Transverse colon (tissue), 4 donors: ENCODE results near the gene LIMK1. TPM values are rescaled to one million over a fixed set of nuclear protein-coding genes. Genes with fewer than 3 reads are reported as not detected.

Experiments used
- DNase-seq: peaks from one replicate; pipeline ENCODE4 v3.0.0-alpha.2; 2019
- H3K27ac ChIP-seq, 4 donors: fragments of 200-600 bp; sonication (generic); 2 replicates each; pipeline ENCODE4 v1.5.1; 2016 to 2018; ENCODE audit warnings: inconsistent platforms in 4 of 4
- H3K27me3 ChIP-seq: fragments of 200-600 bp; sonication (generic); 2 replicates; pipeline ENCODE4 v1.5.1; 2017; ENCODE audit warnings: inconsistent platforms
- H3K36me3 ChIP-seq, 4 donors: fragments of 200-600 bp; sonication (generic); 2 replicates each; pipeline ENCODE4 v1.5.1; 2017 to 2019; ENCODE audit warnings: inconsistent platforms in 4 of 4
- H3K4me1 ChIP-seq, 4 donors: fragments of 200-600 bp; sonication (generic); 2 replicates each; pipeline ENCODE4 v1.5.1; 2017 to 2020; ENCODE audit warnings: inconsistent platforms in 4 of 4
- H3K4me3 ChIP-seq, 4 donors: fragments of 200-600 bp; sonication (generic); 1 replicate in 1 of 4; 2 replicates in 3 of 4; pipeline versions ENCODE4 v1.5.1 to v1.6.1; 2017 to 2019; ENCODE audit warnings: inconsistent platforms in 4 of 4
- H3K9me3 ChIP-seq, 2 donors: fragments of 200-600 bp; sonication (generic); 2 replicates each; pipeline ENCODE4 v1.5.1; 2017 to 2019; ENCODE audit warnings: inconsistent platforms in 2 of 2
- EP300 ChIP-seq: sonication (generic); formaldehyde crosslinking; IDR thresholded peaks from one replicate; pipeline ENCODE4 v1.6.1; 2017; ENCODE audit warnings: antibody characterized with exemption, low read depth
- POLR2A ChIP-seq: fragments of 450-650 bp; IDR thresholded peaks from one replicate; pipeline ENCODE4 v1.6.1; 2016; ENCODE audit warnings: antibody characterized with exemption, mild to moderate bottlenecking, moderate library complexity
- POLR2AphosphoS5 ChIP-seq, 3 donors: sonication (generic); formaldehyde crosslinking; IDR thresholded peaks; one replicate each; pipeline ENCODE4 v1.6.1; 2016; ENCODE audit warnings: antibody characterized with exemption in 3 of 3
- WGBS, 2 donors: methylation state at CpG; one replicate each; pipeline ENCODE4 v1.1.5; 2018; ENCODE audit warnings: low coverage in 1 of 2; 5-methylcytosine and 5-hydroxymethylcytosine counted together
- in situ Hi-C, 4 donors: fragments of 200-750 bp; cut with MboI; loops; one replicate each; pipeline versions ENCODE4 v1.15.0 to v1.15.1; 2017; ENCODE audit warnings: low sequenced_read_pairs in 3 of 4, low pct_ligation_motif_present in 1 of 4, low pct_unique_long_range_greater_than_20kb in 1 of 4
- intact Hi-C: fragments of 100-400 bp; cut with DNase I; formaldehyde crosslinking; loops from one replicate; pipeline ENCODE4 v1.15.1; 2023; ENCODE audit warnings: low total_unique reads
- total RNA-seq, 4 donors: library from RNA; depleted of rRNA; stranded (reverse); fragments of >200 nt; gene quantifications; one replicate each; pipeline ENCODE4 v1.1.0, GENCODE V29; 2016
- TF ChIP-seq, protein P1 (sequence below), 5 experiments: fragments of 200-600 bp in 3 of 5; fragments of 450-650 bp in 2 of 5; sonication (generic) in 3 of 5; IDR thresholded peaks; 1 replicate in 2 of 5; 2 replicates in 3 of 5; pipeline ENCODE4 v1.5.1; 2016 to 2017; ENCODE audit warnings: antibody characterized with exemption in 5 of 5, inconsistent platforms in 3 of 5, mild to moderate bottlenecking in 2 of 5, moderate library complexity in 1 of 5

Gene LIMK1
- total RNA-seq, 4 donors from 2014 or later, result 13.4 to 44.2 (median 27.1) TPM

GRCh38 chr7:74129887-74130286 lies 46.3 kb downstream of the LIMK1 start:
- H3K27me3 ChIP-seq, result no peaks in the 10 kb centered on the region
- in situ Hi-C loops, result no loop called here
- no peak overlapping the region for H3K27ac ChIP-seq
- peaks cover 0 to 10% (median 0%) of the 10 kb centered on the region in 4 donors for H3K4me1 ChIP-seq
- TF ChIP-seq, protein P1, sequence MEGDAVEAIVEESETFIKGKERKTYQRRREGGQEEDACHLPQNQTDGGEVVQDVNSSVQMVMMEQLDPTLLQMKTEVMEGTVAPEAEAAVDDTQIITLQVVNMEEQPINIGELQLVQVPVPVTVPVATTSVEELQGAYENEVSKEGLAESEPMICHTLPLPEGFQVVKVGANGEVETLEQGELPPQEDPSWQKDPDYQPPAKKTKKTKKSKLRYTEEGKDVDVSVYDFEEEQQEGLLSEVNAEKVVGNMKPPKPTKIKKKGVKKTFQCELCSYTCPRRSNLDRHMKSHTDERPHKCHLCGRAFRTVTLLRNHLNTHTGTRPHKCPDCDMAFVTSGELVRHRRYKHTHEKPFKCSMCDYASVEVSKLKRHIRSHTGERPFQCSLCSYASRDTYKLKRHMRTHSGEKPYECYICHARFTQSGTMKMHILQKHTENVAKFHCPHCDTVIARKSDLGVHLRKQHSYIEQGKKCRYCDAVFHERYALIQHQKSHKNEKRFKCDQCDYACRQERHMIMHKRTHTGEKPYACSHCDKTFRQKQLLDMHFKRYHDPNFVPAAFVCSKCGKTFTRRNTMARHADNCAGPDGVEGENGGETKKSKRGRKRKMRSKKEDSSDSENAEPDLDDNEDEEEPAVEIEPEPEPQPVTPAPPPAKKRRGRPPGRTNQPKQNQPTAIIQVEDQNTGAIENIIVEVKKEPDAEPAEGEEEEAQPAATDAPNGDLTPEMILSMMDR (IDR thresholded peaks at IDR 0.05), result no peak
- no peak for TF ChIP-seq EP300
- TF ChIP-seq POLR2AphosphoS5 (IDR thresholded peaks at IDR 0.05), result no peak
- TF ChIP-seq POLR2A, result no peak
- DNase-seq, result no peak
- no peaks in the 10 kb centered on the region for H3K36me3 ChIP-seq
- H3K4me3 ChIP-seq, result no peak overlapping the region
- H3K9me3 ChIP-seq, result no peaks in the 10 kb centered on the region
- 38 to 42% methylated on average over 1 to 2 of the region's 2 CpGs for WGBS, 2 donors
- intact Hi-C loops, result no loop called here

- Histone ChIP-seq H3K27ac (no peak overlapping the region), H3K9me3 (no peaks in the 10 kb centered on the region), H3K4me1 (peaks cover 0 to 10% (median 0%) of the 10 kb centered on the region in 4 donors), H3K4me3 (no peak overlapping the region), H3K36me3 (no peaks in the 10 kb centered on the region), H3K27me3 (no peaks in the 10 kb centered on the region)
- TF ChIP-seq EP300 (no peak), POLR2A (no peak), POLR2AphosphoS5 (IDR thresholded peaks at IDR 0.05) (no peak)
- TF ChIP-seq, protein P1 (IDR thresholded peaks at IDR 0.05), result no peak
- no peak for DNase-seq
- in situ Hi-C loops (no loop called here), intact Hi-C loops (no loop called here)
- WGBS, 2 donors, result 31 to 56% methylated on average over 4 of the region's 4 CpGs
Observed at GRCh38 chr7:74130518-74130917, 46.9 kb downstream of the LIMK1 start.

GRCh38 chr7:74134117-74134620 lies 50.6 kb downstream of the LIMK1 start:
- Histone ChIP-seq H3K27ac (no peak overlapping the region), H3K4me3 (no peak overlapping the region), H3K4me1 (peaks cover 0 to 10% (median 0%) of the 10 kb centered on the region in 4 donors), H3K9me3 (no peaks in the 10 kb centered on the region), H3K27me3 (no peaks in the 10 kb centered on the region), H3K36me3 (no peaks in the 10 kb centered on the region)
- intact Hi-C loops, result no loop called here
- TF ChIP-seq POLR2AphosphoS5 (IDR thresholded peaks at IDR 0.05), result no peak
- TF ChIP-seq EP300, result no peak
- TF ChIP-seq POLR2A, result no peak
- TF ChIP-seq, protein P1 (IDR thresholded peaks at IDR 0.05), result no peak
- 59 to 66% methylated on average over 8 of the region's 8 CpGs for WGBS, 2 donors
- in situ Hi-C loops, result no loop called here
- DNase-seq, result no peak

DNA sequence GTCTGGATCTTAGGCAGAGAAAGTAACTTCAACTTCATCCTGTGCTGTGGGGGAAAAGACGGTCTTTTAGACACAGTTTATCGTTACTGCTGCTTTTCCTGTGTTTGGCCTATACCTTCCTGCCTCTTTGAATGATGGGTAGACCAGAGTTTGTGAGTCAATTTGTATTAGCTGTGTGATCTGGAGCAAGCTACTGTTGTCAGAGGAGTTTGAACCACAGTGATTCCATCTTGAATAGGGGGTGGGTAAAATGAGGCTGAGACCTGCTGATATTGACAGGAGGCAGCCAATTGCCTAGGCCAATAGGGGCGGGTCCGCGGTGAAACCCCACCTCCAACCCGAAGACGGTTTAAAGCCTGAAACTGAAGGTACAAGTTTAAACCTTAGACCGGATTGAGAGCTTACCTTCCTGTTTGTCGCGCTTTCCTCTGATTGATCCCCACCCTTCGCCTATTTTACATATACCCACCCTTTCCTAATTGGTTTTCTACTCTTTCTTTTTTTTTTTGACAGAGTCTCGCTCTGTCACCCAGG lies 54.8 kb downstream of the LIMK1 start:
- TF ChIP-seq POLR2A, result no peak
- TF ChIP-seq, protein P1 (IDR thresholded peaks at IDR 0.05), result no peak
- no peak for TF ChIP-seq EP300
- no peak for TF ChIP-seq POLR2AphosphoS5 (IDR thresholded peaks at IDR 0.05)
- no peaks in the 10 kb centered on the region for H3K36me3 ChIP-seq
- intact Hi-C loops (no loop called here), in situ Hi-C loops (no loop called here)
- H3K4me3 ChIP-seq, result no peak overlapping the region
- H3K4me1 ChIP-seq, result no peaks in the 10 kb centered on the region
- WGBS, 2 donors, result 87 to 95% methylated on average over 4 to 12 of the region's 12 CpGs
- H3K27ac ChIP-seq, result no peak overlapping the region
- no peaks in the 10 kb centered on the region for H3K9me3 ChIP-seq
- H3K27me3 ChIP-seq, result no peaks in the 10 kb centered on the region
- no peak for DNase-seq
